Raji (cell line): ENCODE measurements around the gene MAPKAPK2.

Source experiments
- POLR2A ChIP-seq: IDR thresholded peaks from 2 replicates; pipeline ENCODE4 v1.6.1; 2011; ENCODE audit warnings: low read depth, low read length, control low read depth; ENCODE audit not compliant: insufficient read depth

MAPKAPK2 gene

DNA sequence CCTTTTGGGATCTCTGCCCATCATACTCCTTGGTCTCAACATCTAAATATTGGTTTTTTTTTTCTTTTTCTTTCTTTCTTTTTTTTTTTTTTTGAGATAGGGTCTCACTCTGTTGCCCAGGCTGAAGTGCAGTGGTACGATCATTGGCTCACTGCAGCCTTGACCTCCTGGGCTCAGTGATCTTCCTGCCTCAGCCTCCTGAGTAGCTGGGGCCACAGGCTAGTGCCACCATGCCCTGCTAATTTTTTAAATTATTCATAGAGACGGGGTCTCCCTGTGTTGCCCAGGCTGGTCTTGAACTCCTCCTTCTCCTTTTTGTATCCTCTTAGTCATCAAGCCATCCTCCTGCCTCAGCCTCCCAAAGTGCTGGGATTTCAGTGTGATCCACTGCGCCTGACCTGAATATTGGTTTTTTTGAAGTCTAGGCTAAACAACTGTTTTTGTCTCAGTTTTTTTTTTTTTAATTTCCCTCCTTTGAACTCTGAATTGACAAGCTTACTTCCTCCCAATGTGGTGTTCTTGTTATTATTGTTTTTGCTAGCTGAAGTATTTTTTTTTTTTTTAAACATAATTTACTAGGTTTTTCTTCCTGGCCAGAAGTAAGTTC lies 30.9 kb downstream of the MAPKAPK2 start:
- TF ChIP-seq POLR2A, result no peak

GRCh38 chr1:206716159-206716869 lies 31.6 kb downstream of the MAPKAPK2 start:
- no peak for TF ChIP-seq POLR2A

DNA sequence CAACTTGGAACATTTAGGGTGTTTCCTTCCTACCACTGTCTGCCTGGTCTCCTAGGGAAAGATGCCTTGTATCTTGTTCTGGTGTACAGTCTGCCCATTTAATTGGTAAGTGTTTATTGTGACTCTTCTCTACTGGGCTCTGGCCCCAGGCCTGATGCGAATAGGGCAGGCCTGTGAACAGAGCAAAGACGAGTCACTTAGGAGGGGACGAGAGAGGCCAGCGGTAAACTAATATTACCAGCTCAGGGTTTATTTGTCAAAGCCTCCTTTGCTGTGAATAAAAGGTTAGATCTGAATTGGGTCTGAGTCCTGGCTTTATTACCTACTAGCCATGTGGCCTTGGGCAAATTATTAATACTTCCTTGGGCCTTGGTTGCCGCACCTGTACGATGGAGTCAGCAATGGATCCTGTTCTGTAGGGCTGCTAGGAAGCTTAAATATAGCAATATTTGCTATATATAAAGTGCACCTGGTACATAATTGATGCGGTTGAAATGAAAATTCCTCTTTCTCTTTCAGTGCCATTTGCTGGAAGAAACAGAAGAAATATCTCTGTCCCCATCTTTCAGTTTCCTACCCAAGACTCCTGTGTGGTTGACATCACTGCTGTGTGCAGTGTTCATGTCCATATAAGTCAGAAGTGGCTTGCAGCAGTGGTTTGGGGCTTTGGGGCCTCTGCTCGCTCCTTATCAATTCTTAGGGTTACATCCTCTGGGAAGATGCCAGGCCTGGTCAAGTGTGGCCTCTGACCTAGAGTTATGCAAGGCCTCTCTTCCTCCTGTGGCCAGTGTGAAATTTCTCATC lies 32.4 kb downstream of the MAPKAPK2 start:
- TF ChIP-seq POLR2A, result no peak

DNA sequence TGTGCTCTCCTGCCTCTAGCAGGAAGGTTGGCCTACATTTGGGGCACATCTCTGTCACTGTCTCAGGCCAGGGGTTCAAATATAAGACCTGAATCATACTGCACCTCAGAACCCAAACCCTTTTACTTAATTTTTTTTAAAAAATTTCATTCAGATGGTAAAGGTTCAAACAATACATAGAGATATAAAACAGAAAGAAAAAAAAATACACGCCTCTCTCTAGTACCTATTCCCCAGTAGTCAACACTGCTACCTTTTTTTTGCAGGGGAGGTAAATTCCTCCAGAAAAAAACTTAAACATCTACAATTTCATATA lies 32.9 kb downstream of the MAPKAPK2 start:
- no peak for TF ChIP-seq POLR2A

DNA sequence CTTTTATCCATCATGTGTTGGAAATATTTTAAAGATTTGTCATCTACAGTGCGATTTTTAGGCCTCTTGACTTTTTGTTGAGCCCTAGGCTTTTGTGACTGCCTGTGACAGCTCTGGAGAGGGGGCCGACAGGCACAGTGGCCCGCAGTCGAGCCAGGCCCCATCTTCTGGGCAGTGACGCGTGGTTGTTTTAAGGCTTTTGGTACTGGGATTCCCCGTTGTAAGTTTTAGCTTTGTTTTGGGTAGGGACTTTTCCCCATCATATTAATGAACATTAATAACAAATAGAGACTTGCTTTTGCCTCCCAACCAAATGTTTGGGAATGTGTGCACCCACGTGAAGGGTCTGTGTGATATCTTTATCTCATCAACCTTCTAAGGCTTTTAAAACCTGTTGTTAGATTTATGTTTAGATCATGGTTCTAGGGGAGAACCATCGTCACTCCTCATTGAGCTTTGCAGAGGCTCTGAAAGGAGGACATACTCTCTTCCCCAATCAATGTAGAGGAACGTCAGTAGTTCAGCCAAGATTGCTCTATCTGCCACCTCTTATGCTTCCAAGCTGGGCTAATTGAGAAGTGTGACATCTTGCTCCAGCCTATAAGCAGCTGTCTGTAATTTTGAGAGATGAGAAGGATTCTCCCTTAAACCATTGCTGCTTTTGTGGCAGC lies 34.6 kb downstream of the MAPKAPK2 start:
- TF ChIP-seq POLR2A, result no peak

GRCh38 chr1:206721454-206721853 lies 36.7 kb downstream of the MAPKAPK2 start:
- TF ChIP-seq POLR2A, result no peak

GRCh38 chr1:206722751-206723461 lies 38.2 kb downstream of the MAPKAPK2 start:
- TF ChIP-seq POLR2A, result no peak

GRCh38 chr1:206723462-206723804 lies 38.7 kb downstream of the MAPKAPK2 start:
- no peak for TF ChIP-seq POLR2A

DNA sequence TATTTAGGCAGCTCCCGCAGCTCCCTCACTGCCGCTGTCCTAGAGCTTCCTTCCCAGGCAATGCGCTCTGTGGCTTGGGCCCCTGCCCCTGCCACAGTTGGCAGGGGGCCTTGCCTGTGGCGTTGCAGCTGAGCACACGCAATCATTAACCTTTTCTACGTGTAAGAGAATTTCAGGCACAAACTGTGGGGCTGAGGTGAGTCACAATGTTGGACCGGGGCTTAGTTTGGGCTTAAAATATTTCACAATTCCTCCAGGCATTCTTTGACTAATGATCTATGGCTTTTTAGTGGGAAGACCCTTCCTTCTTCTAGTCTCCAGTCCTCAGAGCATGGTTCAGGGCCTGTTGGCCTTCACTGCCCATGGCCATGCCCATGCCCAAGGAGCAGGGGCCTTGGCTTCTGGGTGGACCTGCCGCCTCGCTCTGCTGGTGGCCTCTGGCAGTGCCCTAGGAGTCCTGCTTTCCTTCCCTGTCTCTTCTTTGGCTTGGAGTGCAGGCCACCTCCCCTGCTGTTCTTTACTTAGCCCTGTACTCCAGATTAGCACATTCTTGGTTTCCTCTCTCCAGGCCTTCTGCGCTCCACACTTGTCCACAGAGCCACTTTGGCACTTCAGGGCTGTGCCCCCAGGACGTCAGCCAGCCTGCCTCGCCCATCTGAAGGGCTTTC lies 39.2 kb downstream of the MAPKAPK2 start:
- TF ChIP-seq POLR2A, result no peak

DNA sequence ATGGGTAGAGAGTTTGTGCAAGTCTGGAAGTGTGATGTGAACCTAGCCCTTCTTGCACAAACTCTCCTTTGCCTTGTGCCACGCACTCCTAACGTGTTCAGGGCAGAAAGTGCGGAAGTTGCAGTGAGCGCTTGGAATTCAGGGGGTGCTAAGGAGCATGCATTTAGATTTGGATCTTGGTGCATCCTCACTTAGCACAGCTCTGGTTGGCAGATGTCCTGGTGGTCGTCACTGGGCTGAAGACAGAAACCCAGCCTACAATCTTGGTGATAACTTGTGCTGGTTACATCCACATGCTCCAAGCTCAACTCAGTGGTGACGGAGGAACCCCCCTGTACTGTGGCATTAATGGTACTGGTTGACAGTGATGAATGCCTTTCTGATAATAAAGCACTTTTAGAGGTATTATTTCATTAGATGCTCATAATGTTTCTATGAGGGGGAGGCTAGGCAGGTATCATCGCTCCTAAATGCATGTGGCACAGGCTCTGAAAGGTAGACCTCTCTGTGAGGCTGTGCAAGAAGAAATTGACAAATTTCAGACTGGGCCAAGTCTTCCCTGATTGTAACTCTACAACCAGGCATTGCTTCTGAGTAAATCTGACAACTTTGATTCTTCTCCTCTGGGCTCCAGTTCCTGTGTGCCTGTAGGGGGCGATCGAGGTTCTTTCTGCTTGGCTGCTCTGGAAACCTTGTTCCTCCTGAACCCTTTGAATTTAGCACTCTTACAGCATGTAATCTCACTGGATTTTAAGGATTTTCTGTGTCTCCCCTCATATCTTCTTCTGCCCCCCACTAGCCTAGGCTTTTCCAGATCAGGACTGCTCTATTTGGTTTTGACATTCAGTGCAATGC lies 40.6 kb downstream of the MAPKAPK2 start:
- no peak for TF ChIP-seq POLR2A

DNA sequence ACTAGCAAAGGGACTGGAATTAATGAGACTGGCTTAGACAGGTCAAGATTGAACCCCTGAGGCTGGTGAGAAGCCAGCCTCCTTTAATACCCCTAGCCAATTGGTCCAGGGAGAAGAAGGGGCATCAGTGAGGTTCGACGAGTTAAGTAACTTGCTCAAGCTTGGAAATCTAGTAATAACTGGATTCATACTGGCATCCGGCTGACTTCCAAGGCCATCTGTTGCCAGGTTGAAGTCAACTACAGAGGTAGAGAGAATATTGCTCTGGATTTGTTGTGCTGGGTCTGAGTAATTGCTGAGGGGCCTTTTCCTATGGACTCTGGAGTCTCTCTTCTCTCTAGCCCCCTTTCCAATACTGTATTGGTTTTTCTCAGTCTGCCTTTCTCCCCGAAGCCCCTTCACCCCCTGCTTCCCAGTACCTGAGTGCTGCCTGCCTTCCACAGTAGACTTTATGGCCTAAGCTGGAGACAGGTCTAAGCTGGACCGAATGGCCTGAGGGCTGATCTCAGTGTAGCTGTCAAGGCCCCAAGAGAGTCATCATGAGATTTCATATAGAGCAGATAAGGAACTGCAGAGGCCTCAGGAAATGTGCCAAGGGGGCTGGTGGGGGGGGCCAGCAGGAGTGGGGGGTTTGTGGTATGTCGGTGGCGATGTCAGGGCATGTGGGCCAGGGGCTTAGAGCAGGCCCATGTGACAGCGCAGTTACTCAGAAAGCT lies 43.4 kb downstream of the MAPKAPK2 start:
- TF ChIP-seq POLR2A, result no peak

DNA sequence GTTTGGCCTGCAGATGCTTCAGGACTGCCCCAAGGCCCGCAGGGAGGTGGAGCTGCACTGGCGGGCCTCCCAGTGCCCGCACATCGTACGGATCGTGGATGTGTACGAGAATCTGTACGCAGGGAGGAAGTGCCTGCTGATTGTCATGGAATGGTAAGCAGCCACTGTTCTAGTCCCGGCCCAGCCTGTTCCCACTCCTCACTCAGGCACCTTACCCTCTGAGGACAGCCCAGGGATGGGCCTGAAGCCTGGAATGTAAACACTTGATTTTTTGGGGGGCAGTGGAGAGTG lies 43.9 kb downstream of the MAPKAPK2 start:
- no peak for TF ChIP-seq POLR2A

GRCh38 chr1:206729050-206729449 lies 44.3 kb downstream of the MAPKAPK2 start:
- no peak for TF ChIP-seq POLR2A
